Neural crest cell (in vitro differentiated cells): ENCODE results near the gene ADRA2A. TPM values are rescaled to one million over a fixed set of nuclear protein-coding genes. Genes with fewer than 3 reads are reported as not detected.

ENCODE experiments used
- DNase-seq: peaks from one replicate; pipeline ENCODE4 v3.0.0; 2021; ENCODE audit warnings: low read depth, mixed read lengths, low spot score
- H3K27ac Mint-ChIP-seq: one replicate; pipeline ENCODE4 v1.8.0; 2021; ENCODE audit warnings: mild to moderate bottlenecking, mixed read lengths; ENCODE audit not compliant: unreplicated experiment
- H3K27me3 Mint-ChIP-seq: 2 replicates; pipeline ENCODE4 v1.8.0; 2021; ENCODE audit warnings: low read depth, mild to moderate bottlenecking, mixed read lengths
- H3K36me3 Mint-ChIP-seq: 2 replicates; pipeline ENCODE4 v1.8.0; 2021; ENCODE audit warnings: low read depth, mild to moderate bottlenecking, mixed read lengths
- H3K4me1 Mint-ChIP-seq: 2 replicates; pipeline ENCODE4 v1.8.0; 2021; ENCODE audit warnings: mixed read lengths
- H3K4me3 Mint-ChIP-seq: one replicate; pipeline ENCODE4 v1.8.0; 2021; ENCODE audit warnings: mild to moderate bottlenecking, mixed read lengths
- H3K9me3 Mint-ChIP-seq: 2 replicates; pipeline ENCODE4 v1.8.0; 2021; ENCODE audit warnings: mixed read lengths
- CTCF ChIP-seq: fragments of 200-600 bp; sonication (generic); conservative IDR thresholded peaks from 2 replicates; pipeline ENCODE4 v1.5.0; 2021; ENCODE audit warnings: antibody characterized with exemption, mild to moderate bottlenecking
- total RNA-seq: library from RNA; stranded (reverse); gene quantifications from 2 replicates; pipeline ENCODE4 v1.2.1, GENCODE V29; 2021

The ADRA2A gene
- total RNA-seq, 1 donor from 2014 or later = 0.14 TPM

DNA sequence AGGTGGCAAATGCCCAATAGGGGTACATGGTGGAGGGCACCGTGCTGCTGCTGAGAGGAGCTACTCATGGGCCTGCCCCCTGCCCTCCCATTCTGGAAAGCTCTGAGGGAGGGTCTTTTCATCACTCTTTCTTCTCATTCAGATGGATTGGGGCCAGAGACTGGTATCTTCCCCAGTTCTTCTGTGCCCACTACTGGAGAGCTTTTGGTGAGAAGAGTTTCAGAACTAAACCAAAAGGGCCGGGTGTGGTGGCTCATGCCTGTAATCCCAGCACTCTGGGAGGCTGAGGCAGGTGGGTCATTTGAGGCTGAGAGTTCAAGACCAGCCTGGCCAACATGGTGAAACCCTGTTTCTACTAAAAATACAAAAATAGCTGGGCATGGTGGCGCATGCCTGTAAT lies 12.5 kb downstream of the ADRA2A start:
- no peak for TF ChIP-seq CTCF
- peaks cover 28% of the 10 kb centered on the region for H3K27me3 Mint-ChIP-seq

DNA sequence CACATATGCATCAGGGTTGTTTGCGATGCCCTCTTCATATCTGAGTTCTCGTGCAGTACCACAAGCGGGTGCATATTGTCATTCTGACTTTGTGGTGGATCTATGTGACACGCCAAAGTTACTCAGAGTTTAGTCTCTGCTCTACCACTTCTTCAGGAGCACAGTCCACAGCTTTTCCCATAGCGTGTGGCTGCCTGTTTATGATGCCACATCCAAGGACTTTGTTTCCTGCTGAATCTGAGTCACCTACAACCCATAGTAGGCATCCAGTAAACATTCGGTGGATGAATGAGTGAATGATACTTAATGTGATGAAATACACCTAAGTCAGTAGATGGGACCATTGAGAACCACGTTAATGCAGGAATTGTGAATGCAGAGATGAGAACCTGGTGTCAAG lies 15.0 kb downstream of the ADRA2A start:
- no peaks in the 10 kb centered on the region for H3K4me1 Mint-ChIP-seq
- H3K9me3 Mint-ChIP-seq = no peaks in the 10 kb centered on the region
- DNase-seq = no peak
- H3K36me3 Mint-ChIP-seq = no peaks in the 10 kb centered on the region
- no peak for TF ChIP-seq CTCF
- no peak overlapping the region for H3K4me3 Mint-ChIP-seq
- H3K27ac Mint-ChIP-seq = no peak overlapping the region
- peaks cover 23% of the 10 kb centered on the region for H3K27me3 Mint-ChIP-seq

More for the DNA sequence above, 12.5 kb downstream of the ADRA2A start:
- H3K4me1 Mint-ChIP-seq = no peaks in the 10 kb centered on the region
- DNase-seq = no peak
- H3K9me3 Mint-ChIP-seq = no peaks in the 10 kb centered on the region
- H3K4me3 Mint-ChIP-seq = no peak overlapping the region
- H3K36me3 Mint-ChIP-seq = no peaks in the 10 kb centered on the region
- H3K27ac Mint-ChIP-seq = no peak overlapping the region

- no peaks in the 10 kb centered on the region for H3K4me1 Mint-ChIP-seq
- H3K27ac Mint-ChIP-seq = no peak overlapping the region
- no peak overlapping the region for H3K4me3 Mint-ChIP-seq
- no peak for DNase-seq
- H3K9me3 Mint-ChIP-seq = no peaks in the 10 kb centered on the region
- no peaks in the 10 kb centered on the region for H3K36me3 Mint-ChIP-seq
- TF ChIP-seq CTCF = no peak
- H3K27me3 Mint-ChIP-seq = peaks cover 23% of the 10 kb centered on the region
Observed at GRCh38 chr10:111093741-111094380, 17.0 kb downstream of the ADRA2A start.

DNA sequence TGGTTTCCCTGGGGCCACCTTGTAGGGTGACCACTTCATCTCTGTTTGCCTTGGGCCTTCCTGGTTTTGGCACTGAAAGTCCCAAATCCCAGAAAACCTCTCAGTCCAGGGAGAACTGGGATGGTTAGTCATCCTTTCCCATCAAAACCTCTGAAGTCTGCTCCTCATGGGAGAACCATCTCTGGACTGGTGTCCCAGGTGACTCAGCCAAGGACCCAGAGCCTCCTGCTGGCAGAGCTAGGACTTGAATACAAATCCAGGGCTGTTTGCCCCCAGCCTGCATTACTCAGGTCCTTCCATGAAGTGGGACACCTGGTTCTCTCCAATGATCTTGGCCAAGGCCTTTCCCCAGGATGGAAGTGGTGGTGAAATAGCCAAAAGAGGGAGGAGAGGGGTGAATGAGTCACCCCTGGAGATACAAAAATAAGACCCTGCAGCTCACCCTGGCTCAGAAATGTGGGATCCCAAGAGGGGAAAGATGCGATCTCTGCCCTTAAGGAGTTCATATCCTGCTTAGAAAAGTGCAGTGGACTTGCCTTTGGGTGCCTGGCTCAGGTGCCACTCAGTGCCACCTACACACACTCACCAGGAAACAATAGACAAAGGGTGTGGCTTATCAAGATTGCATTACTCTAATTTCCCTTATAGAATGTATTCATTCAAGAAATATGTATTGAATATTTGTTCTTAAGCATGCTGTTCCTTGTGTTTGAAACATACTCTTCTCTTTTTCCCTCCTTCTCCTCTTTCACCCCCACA lies 22.0 kb downstream of the ADRA2A start:
- no peaks in the 10 kb centered on the region for H3K4me1 Mint-ChIP-seq
- H3K27me3 Mint-ChIP-seq = peaks cover 11% of the 10 kb centered on the region

GRCh38 chr10:111100198-111100597 lies 23.4 kb downstream of the ADRA2A start:
- no peak for DNase-seq
- H3K27ac Mint-ChIP-seq = no peak overlapping the region
- peaks cover 11% of the 10 kb centered on the region for H3K27me3 Mint-ChIP-seq
- no peaks in the 10 kb centered on the region for H3K36me3 Mint-ChIP-seq
- no peaks in the 10 kb centered on the region for H3K9me3 Mint-ChIP-seq
- H3K4me3 Mint-ChIP-seq = no peak overlapping the region
- no peaks in the 10 kb centered on the region for H3K4me1 Mint-ChIP-seq
- no peak for TF ChIP-seq CTCF

More for the DNA sequence above, 22.0 kb downstream of the ADRA2A start:
- TF ChIP-seq CTCF = no peak
- Mint-ChIP-seq H3K27ac (no peak overlapping the region), H3K9me3 (no peaks in the 10 kb centered on the region), H3K4me3 (no peak overlapping the region), H3K36me3 (no peaks in the 10 kb centered on the region)
- DNase-seq = no peak
